ENCODE results near the gene GRK3. TPM values are rescaled to one million over a fixed set of nuclear protein-coding genes. Genes with fewer than 3 reads are reported as not detected.
A peak's percentile ranks its signal among the peaks of the same experiment; 100 is the strongest.
"Not testable (repeated sequence)": the region's sequence is repeated elsewhere in the genome, so short reads cannot be mapped to it uniquely, and the experiment has no call there.

The GRK3 gene
- total RNA-seq, 1 donor from 2014 or later = 66.7 TPM

- Mint-ChIP-seq H3K4me3 (peak overlapping the region; percentile 36), H3K36me3 (ENCODE audit: low read depth) (peaks cover 44% of the 10 kb centered on the region), H3K27ac (peak overlapping the region; percentile 82), H3K4me1 (peaks cover 79% of the 10 kb centered on the region), H3K9me3 (peaks cover 2% of the 10 kb centered on the region), H3K27me3 (no peaks in the 10 kb centered on the region)
- intact Hi-C loops (cut with micrococcal nuclease) = loop anchor here (5.0 kb wide), 1 partner anchor 50 kb away; no protein-coding TSS in a partner anchor
- ATAC-seq (ENCODE audit: low read depth) (peak; percentile 63), DNase-seq (no peak)
- no peak for TF ChIP-seq CTCF (IDR thresholded peaks at IDR 0.05)
- POLR2A ChIA-PET = interaction anchor here (0.9 to 1.4 kb wide), 4 partner anchors 9 to 110 kb away, joined by 3 to 11 read pairs (median 6); partner anchors contain the start of gene GRK3
- CTCF ChIA-PET = interaction anchor here (0.6 to 1.7 kb wide), 4 partner anchors 9 to 80 kb away, joined by 3 to 9 read pairs (median 4); partner anchors contain the start of gene GRK3
These were observed 8.3 kb downstream of the GRK3 start for GRCh38 chr22:25572708-25573171.

GRCh38 chr22:25573841-25574240 lies 9.4 kb downstream of the GRK3 start:
- peaks cover 2% of the 10 kb centered on the region for H3K9me3 Mint-ChIP-seq
- ChIA-PET CTCF (interaction anchor here (1.1 to 2.0 kb wide), 3 partner anchors 30 to 79 kb away, joined by 4 to 10 read pairs (median 9); no protein-coding TSS in a partner anchor), POLR2A (interaction anchor here (1.3 kb wide), 1 partner anchor 12 kb away, joined by 3 read pairs; no protein-coding TSS in a partner anchor)
- no peak for DNase-seq
- H3K4me1 Mint-ChIP-seq = peaks cover 77% of the 10 kb centered on the region
- H3K36me3 Mint-ChIP-seq (ENCODE audit: low read depth) = peaks cover 50% of the 10 kb centered on the region
- no peak overlapping the region for H3K4me3 Mint-ChIP-seq
- no peak overlapping the region for H3K27ac Mint-ChIP-seq
- no peak for TF ChIP-seq CTCF (IDR thresholded peaks at IDR 0.05)
- intact Hi-C loops (cut with micrococcal nuclease) = loop anchor here (5.0 kb wide), 1 partner anchor 48 kb away; no protein-coding TSS in a partner anchor
- H3K27me3 Mint-ChIP-seq = no peaks in the 10 kb centered on the region
- ATAC-seq (ENCODE audit: low read depth) = no peak

GRCh38 chr22:25574736-25575135 lies 10.3 kb downstream of the GRK3 start:
- H3K4me3 Mint-ChIP-seq = no peak overlapping the region
- H3K4me1 Mint-ChIP-seq = peaks cover 72% of the 10 kb centered on the region
- no peak for TF ChIP-seq CTCF (IDR thresholded peaks at IDR 0.05)
- CTCF ChIA-PET = interaction anchor here (0.6 to 2.0 kb wide), 2 partner anchors 31 to 756 kb away, joined by 3 to 10 read pairs; no protein-coding TSS in a partner anchor
- ATAC-seq (ENCODE audit: low read depth) (no peak), DNase-seq (no peak)
- H3K27ac Mint-ChIP-seq = no peak overlapping the region
- POLR2A ChIA-PET = no interaction called here
- peaks cover 45% of the 10 kb centered on the region for H3K36me3 Mint-ChIP-seq (ENCODE audit: low read depth)
- intact Hi-C loops (cut with micrococcal nuclease) = loop anchor here (5.0 kb wide), 1 partner anchor 48 kb away; no protein-coding TSS in a partner anchor
- H3K9me3 Mint-ChIP-seq = peaks cover 2% of the 10 kb centered on the region
- no peaks in the 10 kb centered on the region for H3K27me3 Mint-ChIP-seq

GRCh38 chr22:25575674-25576392 lies 11.4 kb downstream of the GRK3 start:
- POLR2A ChIA-PET; H3K9me3 Mint-ChIP-seq; intact Hi-C loops (cut with micrococcal nuclease); H3K4me3 Mint-ChIP-seq; H3K27me3 Mint-ChIP-seq; H3K27ac Mint-ChIP-seq; DNase-seq; ATAC-seq (ENCODE audit: low read depth): not testable (repeated sequence)
- Mint-ChIP-seq H3K36me3 (ENCODE audit: low read depth) (peaks cover 45% of the 10 kb centered on the region), H3K4me1 (peaks cover 66% of the 10 kb centered on the region)
- CTCF ChIA-PET = interaction anchor here (1.5 to 2.0 kb wide), 2 partner anchors 8 to 32 kb away, joined by 3 to 10 read pairs; no protein-coding TSS in a partner anchor

GRCh38 chr22:25581452-25581851 lies 17.0 kb downstream of the GRK3 start:
- not testable (repeated sequence) for H3K27ac Mint-ChIP-seq

More at GRCh38 chr22:25581452-25581851, 17.0 kb downstream of the GRK3 start:
- ATAC-seq (ENCODE audit: low read depth); DNase-seq; POLR2A ChIA-PET; H3K9me3 Mint-ChIP-seq; CTCF ChIA-PET; H3K27me3 Mint-ChIP-seq; H3K4me3 Mint-ChIP-seq: not testable (repeated sequence)
- intact Hi-C loops (cut with micrococcal nuclease) = loop anchor here (5.0 kb wide), 1 partner anchor 39 kb away; no protein-coding TSS in a partner anchor
- Mint-ChIP-seq H3K4me1 (peaks cover 70% of the 10 kb centered on the region), H3K36me3 (ENCODE audit: low read depth) (peaks cover 27% of the 10 kb centered on the region)
